ENCODE measurements around the gene USP15. TPM values are rescaled to one million over a fixed set of nuclear protein-coding genes. Genes with fewer than 3 reads are reported as not detected.

USP15 gene
- polyA plus RNA-seq, 6 donors from 2014 or later: 70.7 to 120 (median 105) TPM

DNA sequence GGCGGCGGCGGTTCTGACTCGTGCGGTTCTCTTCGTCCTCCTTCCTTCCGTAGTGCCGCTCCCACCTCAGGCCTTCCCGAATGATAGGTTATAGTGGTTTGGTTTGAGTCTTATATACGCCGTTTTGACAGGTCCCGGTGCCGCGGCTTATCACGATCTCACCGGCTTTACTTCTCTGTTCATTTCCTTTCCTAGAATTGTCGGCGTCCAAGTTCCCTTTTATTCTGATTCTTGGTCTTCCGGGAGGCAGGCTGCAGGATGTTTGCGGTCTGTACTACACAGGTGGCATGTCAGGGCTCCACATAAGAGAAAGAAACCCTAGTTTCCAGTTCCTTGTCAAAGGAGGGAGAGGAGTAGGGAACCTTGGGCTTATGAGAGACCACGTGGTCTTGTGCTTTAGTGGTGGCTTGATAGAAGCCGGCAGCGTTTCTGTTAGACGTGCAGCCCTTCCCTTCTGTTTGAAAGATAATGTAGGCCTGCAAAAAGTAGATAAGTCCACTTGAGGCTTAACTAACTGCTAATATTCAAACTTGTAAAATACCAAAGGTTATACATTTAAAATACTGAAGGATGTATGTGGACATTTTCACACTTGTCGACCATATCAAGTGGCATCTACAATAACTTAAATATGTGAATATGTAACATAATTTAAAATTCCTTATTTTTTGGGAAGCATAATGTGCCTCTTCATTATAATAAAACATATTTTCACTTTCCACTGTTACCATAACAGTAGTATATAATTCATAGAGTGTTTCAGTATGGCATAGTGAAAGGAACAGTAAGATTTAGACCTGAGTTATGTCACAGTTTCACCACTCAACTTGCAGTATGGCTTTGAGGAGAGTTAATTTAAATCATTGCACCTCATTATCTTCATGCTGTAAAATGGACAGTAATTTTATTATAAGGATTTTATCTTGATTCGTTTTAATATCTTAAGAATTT lies 804 bp downstream of the USP15 start:
- DNase-seq: peak; percentile 90
- H3K9me3 Mint-ChIP-seq: peaks cover 0 to 2% (median 0%) of the 10 kb centered on the region in 7 donors
- ATAC-seq (ENCODE audit: low read depth in 2 of 2): peak; percentile 60 to 62
- H3K36me3 Mint-ChIP-seq: peaks cover 0 to 7% of the 10 kb centered on the region in 2 donors
- H3K27ac Mint-ChIP-seq: peak overlapping the region; percentile 97 to 100 (median 100)
- H3K4me3 Mint-ChIP-seq: peak overlapping the region; percentile 92 to 100 (median 98)
- H3K4me1 Mint-ChIP-seq: peaks cover 27 to 57% (median 34%) of the 10 kb centered on the region in 3 donors
- no peaks in the 10 kb centered on the region for H3K27me3 Mint-ChIP-seq

DNA sequence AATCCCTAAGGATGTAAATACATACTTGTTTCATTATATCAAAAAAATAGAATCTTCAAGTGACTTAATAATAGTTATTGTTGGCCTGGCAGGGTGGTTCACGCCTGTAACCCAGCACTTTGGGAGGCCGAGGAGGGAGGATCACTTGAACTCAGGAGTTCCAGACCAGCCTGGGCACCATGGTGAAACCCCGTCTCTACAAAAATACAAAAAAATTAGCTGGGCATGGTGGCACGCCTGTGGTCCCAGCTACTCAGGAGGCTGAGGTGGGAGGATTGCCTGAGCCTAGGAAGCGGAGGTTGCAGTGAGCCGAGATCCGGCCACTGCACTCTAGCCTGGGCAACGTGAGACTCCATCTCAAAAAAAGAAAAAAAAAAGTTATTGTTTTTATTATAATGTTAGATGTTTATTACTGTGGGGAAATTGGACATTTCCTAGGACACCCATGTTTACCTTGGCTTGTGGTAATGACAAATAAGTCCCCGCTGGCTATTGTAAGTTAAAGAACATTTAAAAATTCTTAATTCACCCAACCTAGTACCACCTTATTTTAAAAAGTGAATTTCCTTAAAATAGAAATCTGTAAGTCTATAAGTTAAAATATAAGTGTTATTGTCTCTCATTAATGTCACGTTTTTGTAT lies 1.8 kb downstream of the USP15 start:
- peak overlapping the region in 5 of 6 donors; percentile 24 to 100 (median 98) for H3K27ac Mint-ChIP-seq
- H3K4me1 Mint-ChIP-seq: peaks cover 32 to 62% (median 43%) of the 10 kb centered on the region in 3 donors
- peak overlapping the region; percentile 57 to 100 (median 85) for H3K4me3 Mint-ChIP-seq
- no peak for DNase-seq
- no peaks in the 10 kb centered on the region for H3K27me3 Mint-ChIP-seq
- peaks cover 0 to 2% (median 0%) of the 10 kb centered on the region in 7 donors for H3K9me3 Mint-ChIP-seq
- ATAC-seq (ENCODE audit: low read depth in 2 of 2): no peak
- H3K36me3 Mint-ChIP-seq: peaks cover 0 to 7% of the 10 kb centered on the region in 2 donors

DNA sequence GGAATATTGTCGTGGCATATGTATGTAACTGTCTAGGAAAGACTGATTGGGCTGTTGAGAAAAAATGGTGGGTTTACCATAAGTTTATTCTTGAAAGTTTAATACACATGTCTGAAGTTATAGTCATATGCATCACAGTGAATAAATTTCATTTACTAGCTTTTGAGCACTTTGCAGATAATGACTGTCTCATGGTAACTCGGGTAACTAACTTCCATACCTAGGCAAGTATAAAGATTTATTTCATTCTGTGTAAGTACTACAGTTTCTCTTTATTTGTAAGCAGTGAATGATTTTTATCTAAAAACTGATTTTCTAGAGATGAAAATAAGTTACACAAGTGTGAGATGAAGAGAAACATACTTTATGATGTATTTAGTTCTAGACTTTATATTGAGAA lies 3.0 kb downstream of the USP15 start:
- Mint-ChIP-seq H3K36me3 (peaks cover 0 to 7% of the 10 kb centered on the region in 2 donors), H3K4me1 (peaks cover 40 to 72% (median 54%) of the 10 kb centered on the region in 3 donors), H3K4me3 (peak overlapping the region in 7 of 8 donors; percentile 52 to 94 (median 68)), H3K27ac (peak overlapping the region in 5 of 6 donors; percentile 42 to 96 (median 78)), H3K27me3 (no peaks in the 10 kb centered on the region), H3K9me3 (peaks cover 0 to 2% (median 0%) of the 10 kb centered on the region in 7 donors)
- ATAC-seq (ENCODE audit: low read depth in 2 of 2): no peak
- no peak for DNase-seq

GRCh38 chr12:62263966-62264365 lies 3.8 kb downstream of the USP15 start:
- peak overlapping the region; percentile 60 to 89 (median 71) for H3K4me3 Mint-ChIP-seq
- H3K27me3 Mint-ChIP-seq: no peaks in the 10 kb centered on the region
- no peak for DNase-seq
- H3K27ac Mint-ChIP-seq: peak overlapping the region in 5 of 6 donors; percentile 66 to 96 (median 84)
- peaks cover 0 to 2% (median 0%) of the 10 kb centered on the region in 7 donors for H3K9me3 Mint-ChIP-seq
- peaks cover 45 to 73% (median 56%) of the 10 kb centered on the region in 3 donors for H3K4me1 Mint-ChIP-seq
- ATAC-seq (ENCODE audit: low read depth in 2 of 2): no peak
- peaks cover 0 to 7% of the 10 kb centered on the region in 2 donors for H3K36me3 Mint-ChIP-seq

- peak overlapping the region; percentile 63 to 89 (median 78) for H3K4me3 Mint-ChIP-seq
- H3K27ac Mint-ChIP-seq: peak overlapping the region; percentile 89 to 95 (median 90)
- H3K27me3 Mint-ChIP-seq: no peaks in the 10 kb centered on the region
- peaks cover 44 to 71% (median 58%) of the 10 kb centered on the region in 3 donors for H3K4me1 Mint-ChIP-seq
- DNase-seq (peak; percentile 20), ATAC-seq (ENCODE audit: low read depth in 2 of 2) (no peak)
- peaks cover 0 to 7% of the 10 kb centered on the region in 2 donors for H3K36me3 Mint-ChIP-seq
- H3K9me3 Mint-ChIP-seq: peaks cover 0 to 2% (median 0%) of the 10 kb centered on the region in 7 donors
Measured at GRCh38 chr12:62264706-62265105, 4.5 kb downstream of the USP15 start.

GRCh38 chr12:62265511-62265910 lies 5.3 kb downstream of the USP15 start:
- H3K36me3 Mint-ChIP-seq: peaks cover 0 to 1% of the 10 kb centered on the region in 2 donors
- no peak for ATAC-seq (ENCODE audit: low read depth in 2 of 2)
- H3K4me3 Mint-ChIP-seq: peak overlapping the region in 4 of 8 donors; percentile 12 to 74 (median 39)
- H3K27me3 Mint-ChIP-seq: no peaks in the 10 kb centered on the region
- DNase-seq: no peak
- H3K4me1 Mint-ChIP-seq: peaks cover 49 to 79% (median 67%) of the 10 kb centered on the region in 3 donors
- peak overlapping the region; percentile 15 to 93 (median 36) for H3K27ac Mint-ChIP-seq
- no peaks in the 10 kb centered on the region for H3K9me3 Mint-ChIP-seq

- Mint-ChIP-seq H3K9me3 (no peaks in the 10 kb centered on the region), H3K4me3 (peak overlapping the region in 3 of 8 donors; percentile 20 to 57 (median 22)), H3K4me1 (peaks cover 51 to 84% (median 78%) of the 10 kb centered on the region in 3 donors), H3K27me3 (no peaks in the 10 kb centered on the region), H3K27ac (peak overlapping the region in 5 of 6 donors; percentile 8 to 71 (median 15)), H3K36me3 (no peaks in the 10 kb centered on the region)
- ATAC-seq (ENCODE audit: low read depth in 2 of 2) (no peak), DNase-seq (no peak)
Measured at GRCh38 chr12:62267026-62267425, 6.8 kb downstream of the USP15 start.

DNA sequence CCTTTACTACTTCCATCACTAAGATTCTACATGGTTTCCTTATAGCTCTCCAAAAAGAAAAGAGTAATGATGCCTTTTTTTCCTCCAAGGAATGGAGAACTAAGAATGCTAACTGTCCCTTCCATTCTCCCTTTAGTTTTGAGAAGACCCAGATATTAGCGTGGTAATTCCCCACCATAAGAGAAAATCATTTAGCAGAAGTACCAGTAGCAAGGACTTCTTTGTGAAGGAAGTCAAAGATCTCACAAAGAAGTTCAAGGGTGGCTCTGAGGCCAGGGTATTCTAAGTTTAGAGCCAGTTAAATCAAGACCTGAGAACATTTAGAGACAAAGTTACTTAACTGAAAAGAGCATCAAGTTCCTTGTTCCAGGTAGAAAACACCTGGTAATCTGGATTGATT lies 7.3 kb downstream of the USP15 start:
- H3K27me3 Mint-ChIP-seq: no peaks in the 10 kb centered on the region
- DNase-seq (no peak), ATAC-seq (ENCODE audit: low read depth in 2 of 2) (peak; percentile 58 to 76)
- peak overlapping the region in 6 of 8 donors; percentile 9 to 57 (median 21) for H3K4me3 Mint-ChIP-seq
- H3K4me1 Mint-ChIP-seq: peaks cover 53 to 83% (median 80%) of the 10 kb centered on the region in 3 donors
- no peaks in the 10 kb centered on the region for H3K9me3 Mint-ChIP-seq
- peak overlapping the region in 5 of 6 donors; percentile 0 to 71 (median 15) for H3K27ac Mint-ChIP-seq
- H3K36me3 Mint-ChIP-seq: no peaks in the 10 kb centered on the region

DNA sequence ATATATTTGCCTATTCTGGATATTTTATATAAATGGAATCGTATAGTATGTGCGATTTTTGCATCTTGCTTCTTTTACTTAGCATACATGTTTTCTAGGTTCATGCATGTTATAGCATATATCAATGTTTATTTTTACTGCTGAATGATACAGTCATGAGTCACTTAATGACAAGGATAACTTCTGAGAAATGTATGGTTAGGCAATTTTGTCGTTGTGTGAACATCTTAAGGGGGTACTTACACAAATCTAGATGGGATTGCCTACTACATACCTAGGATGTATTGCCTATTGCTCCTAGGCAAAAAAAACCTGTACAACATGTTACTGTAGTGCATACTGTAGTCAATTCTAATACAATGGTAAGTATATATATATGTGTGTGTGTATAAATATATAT lies 8.8 kb downstream of the USP15 start:
- ATAC-seq (ENCODE audit: low read depth in 2 of 2) (no peak), DNase-seq (no peak)
- no peaks in the 10 kb centered on the region for H3K27me3 Mint-ChIP-seq
- peak overlapping the region in 1 of 6 donors; percentile 85 for H3K27ac Mint-ChIP-seq
- H3K4me1 Mint-ChIP-seq: peaks cover 58 to 85% (median 83%) of the 10 kb centered on the region in 3 donors
- H3K9me3 Mint-ChIP-seq: no peaks in the 10 kb centered on the region
- no peaks in the 10 kb centered on the region for H3K36me3 Mint-ChIP-seq
- peak overlapping the region in 2 of 8 donors; percentile 10 to 29 for H3K4me3 Mint-ChIP-seq

DNA sequence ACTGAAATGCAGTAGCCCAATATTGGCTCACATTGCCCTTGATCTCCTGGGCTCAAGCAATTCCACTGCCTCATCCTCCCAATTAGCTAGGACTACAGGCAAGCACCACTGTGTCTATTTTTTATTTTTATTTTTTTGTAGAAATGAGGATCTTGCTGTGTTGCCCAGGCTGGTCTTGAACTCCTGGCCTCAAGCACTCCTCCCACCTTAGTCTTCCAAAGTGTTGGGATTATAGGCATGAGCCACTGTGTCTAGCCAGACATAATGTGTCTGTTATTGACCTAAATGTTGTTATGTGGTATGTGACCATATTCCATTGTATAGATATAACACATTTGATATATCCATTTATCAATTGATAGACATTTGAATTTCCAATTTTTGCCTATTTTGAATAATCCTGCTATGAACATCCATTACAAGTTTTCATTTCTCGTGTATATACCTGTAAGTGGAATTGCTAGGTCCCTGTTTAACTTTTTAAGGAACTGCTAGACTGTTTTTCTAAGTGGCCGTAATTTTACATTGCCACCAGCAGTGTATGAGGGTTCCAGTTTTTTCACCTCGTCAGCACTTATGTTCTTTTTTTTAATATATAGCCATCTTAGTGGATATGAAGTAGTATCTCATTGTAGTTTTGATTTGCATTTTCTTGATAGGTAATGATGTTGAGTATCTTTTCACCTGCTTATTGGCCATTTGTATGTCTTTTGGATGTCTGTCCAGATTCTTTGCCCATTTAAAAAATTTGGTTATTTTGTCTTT lies 9.4 kb downstream of the USP15 start:
- H3K27me3 Mint-ChIP-seq: no peaks in the 10 kb centered on the region
- no peaks in the 10 kb centered on the region for H3K9me3 Mint-ChIP-seq
- H3K4me1 Mint-ChIP-seq: peaks cover 58 to 84% (median 83%) of the 10 kb centered on the region in 3 donors
- H3K36me3 Mint-ChIP-seq: no peaks in the 10 kb centered on the region
- no peak for ATAC-seq (ENCODE audit: low read depth in 2 of 2)
- no peak overlapping the region for H3K4me3 Mint-ChIP-seq
- peak overlapping the region in 2 of 6 donors; percentile 17 to 47 for H3K27ac Mint-ChIP-seq
- DNase-seq: no peak

DNA sequence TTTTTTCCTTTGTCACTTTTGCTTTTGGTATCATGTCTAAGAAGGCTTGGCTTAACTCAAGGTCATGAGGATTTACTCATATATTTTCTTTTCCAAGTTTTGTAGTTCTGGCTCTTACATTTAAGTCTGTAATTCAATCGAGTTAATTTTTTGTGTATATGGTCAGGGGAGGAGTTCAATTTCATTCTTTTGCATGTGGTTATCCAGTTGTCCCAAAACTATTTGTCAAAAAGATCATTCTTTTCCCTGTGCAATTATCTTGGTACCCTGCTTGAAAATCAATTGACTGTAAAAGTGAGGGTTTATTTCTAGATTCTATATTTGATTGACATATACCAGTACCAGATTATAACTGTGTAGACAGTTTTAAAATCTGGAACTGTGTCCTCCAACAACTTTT lies 10.2 kb downstream of the USP15 start:
- H3K27me3 Mint-ChIP-seq: no peaks in the 10 kb centered on the region
- no peaks in the 10 kb centered on the region for H3K9me3 Mint-ChIP-seq
- peak overlapping the region in 2 of 8 donors; percentile 53 for H3K4me3 Mint-ChIP-seq
- H3K36me3 Mint-ChIP-seq: no peaks in the 10 kb centered on the region
- DNase-seq: no peak
- no peak for ATAC-seq (ENCODE audit: low read depth in 2 of 2)
- peaks cover 62 to 87% (median 85%) of the 10 kb centered on the region in 3 donors for H3K4me1 Mint-ChIP-seq
- H3K27ac Mint-ChIP-seq: peak overlapping the region in 3 of 6 donors; percentile 1 to 55 (median 22)

GRCh38 chr12:62270872-62271271 lies 10.7 kb downstream of the USP15 start:
- H3K27ac Mint-ChIP-seq: peak overlapping the region in 2 of 6 donors; percentile 22 to 42
- no peak for ATAC-seq (ENCODE audit: low read depth in 2 of 2)
- peaks cover 63 to 87% (median 85%) of the 10 kb centered on the region in 3 donors for H3K4me1 Mint-ChIP-seq
- H3K36me3 Mint-ChIP-seq: no peaks in the 10 kb centered on the region
- H3K9me3 Mint-ChIP-seq: no peaks in the 10 kb centered on the region
- H3K27me3 Mint-ChIP-seq: no peaks in the 10 kb centered on the region
- no peak for DNase-seq
- peak overlapping the region in 4 of 8 donors; percentile 5 to 36 (median 16) for H3K4me3 Mint-ChIP-seq

All from naive B cell (primary cell).